DMS153 treated with DMSO at 0.1 percent for 48 hours (cell line): ENCODE results near the gene FCSK.
A peak's percentile ranks its signal among the peaks of the same experiment; 100 is the strongest.
"Not testable (repeated sequence)": the region's sequence is repeated elsewhere in the genome, so short reads cannot be mapped to it uniquely, and the experiment has no call there.

Experiments
- DNase-seq: peaks from one replicate; lab custom pipeline; 2025; ENCODE audit not compliant: unreplicated experiment; lab: John Stamatoyannopoulos, UW

The FCSK gene

GRCh38 chr16:70454222-70455034 lies at the start of gene FCSK:
TSS of gene FCSK (plus strand) at chr16:70454595. CDS start at chr16:70463191, 8,596 bp downstream.
- peak; percentile 54 for DNase-seq

- DNase-seq: not testable (repeated sequence)
These were observed 48.3 kb upstream of the FCSK start for GRCh38 chr16:70406104-70406503.

GRCh38 chr16:70407811-70408274 lies 46.6 kb upstream of the FCSK start:
- DNase-seq: no peak

- DNase-seq: no peak
These were observed 43.7 kb upstream of the FCSK start for GRCh38 chr16:70410734-70411133.

GRCh38 chr16:70412385-70412784 lies 42.0 kb upstream of the FCSK start:
- DNase-seq: no peak

- DNase-seq: not testable (repeated sequence)
These were observed 40.8 kb upstream of the FCSK start for GRCh38 chr16:70413572-70413971.

- DNase-seq: no peak
These were observed 37.4 kb upstream of the FCSK start for GRCh38 chr16:70416748-70417616.

GRCh38 chr16:70417661-70418060 lies 36.7 kb upstream of the FCSK start:
- DNase-seq: no peak

- DNase-seq: no peak
These were observed 36.0 kb upstream of the FCSK start for GRCh38 chr16:70418274-70418992.

- no peak for DNase-seq
These were observed 35.4 kb upstream of the FCSK start for GRCh38 chr16:70418993-70419318.

GRCh38 chr16:70419384-70420327 lies 34.7 kb upstream of the FCSK start:
- no peak for DNase-seq

- no peak for DNase-seq
These were observed 33.4 kb upstream of the FCSK start for GRCh38 chr16:70421014-70421413.

- no peak for DNase-seq
These were observed 32.7 kb upstream of the FCSK start for GRCh38 chr16:70421473-70422311.

GRCh38 chr16:70422543-70422942 lies 31.9 kb upstream of the FCSK start:
- no peak for DNase-seq

- no peak for DNase-seq
These were observed 26.6 kb upstream of the FCSK start for GRCh38 chr16:70427786-70428177.

- peak; percentile 73 for DNase-seq
These were observed 26.0 kb upstream of the FCSK start for GRCh38 chr16:70428178-70428998.

- DNase-seq: no peak
These were observed 24.3 kb upstream of the FCSK start for GRCh38 chr16:70429888-70430666.
